ENCODE results near the gene LAMA3. TPM values are rescaled to one million over a fixed set of nuclear protein-coding genes. Genes with fewer than 3 reads are reported as not detected.

Gene LAMA3
- total and polyA plus RNA-seq, 9 donors, result 2.9 to 44.9 (median 14.8) TPM

DNA sequence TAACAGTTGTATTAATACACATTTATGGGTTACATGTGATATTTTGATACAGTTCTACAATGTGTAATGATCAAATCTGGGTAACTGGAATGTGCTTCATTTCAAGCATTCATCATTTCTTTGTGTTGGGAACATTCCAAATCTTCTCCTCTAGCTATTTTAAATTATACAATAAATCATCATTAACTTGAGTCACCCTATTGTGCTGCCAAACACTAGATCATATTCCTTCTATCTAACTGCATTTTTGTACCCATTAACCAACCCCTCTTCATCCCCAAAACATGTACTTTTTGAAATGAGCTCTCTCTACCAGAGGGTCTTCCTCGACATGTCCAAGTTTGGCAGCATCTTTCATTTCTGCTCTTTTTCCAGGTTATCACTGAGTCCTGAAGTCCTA is 244.2 kb downstream of the LAMA3 start:
- intact Hi-C loops (cut with DNase I), result no loop called here
- no peak for DNase-seq

DNA sequence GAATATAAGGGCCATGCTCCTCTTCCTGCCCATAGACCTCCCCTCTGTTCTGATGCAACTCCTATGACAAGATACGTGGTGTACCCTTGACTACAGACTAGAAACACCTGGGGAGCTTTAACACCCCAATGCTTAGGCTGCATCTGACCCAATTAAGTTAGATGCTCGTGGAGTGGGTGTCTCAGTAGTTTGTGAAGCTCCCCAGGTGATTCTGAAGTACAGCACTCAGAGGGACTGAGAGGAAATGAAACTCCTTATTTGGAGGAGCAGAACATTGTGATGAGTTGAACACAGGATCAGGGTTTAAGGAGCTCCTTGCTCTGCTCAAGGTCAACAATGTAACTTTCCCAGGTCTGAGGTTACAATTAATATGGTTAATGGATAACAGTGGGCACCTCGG is 245.0 kb downstream of the LAMA3 start:
- Histone ChIP-seq H3K4me3 (no peak overlapping the region), H3K36me3 (no peaks in the 10 kb centered on the region), H3K27me3 (no peaks in the 10 kb centered on the region), H3K9me3 (no peaks in the 10 kb centered on the region), H3K27ac (no peak overlapping the region), H3K4me1 (ENCODE audit: insufficient read depth) (no peaks in the 10 kb centered on the region)
- DNase-seq, result no peak
- TF ChIP-seq EP300 (IDR thresholded peaks at IDR 0.05), result no peak
- TF ChIP-seq POLR2A (IDR thresholded peaks at IDR 0.05), result no peak
- TF ChIP-seq, protein P1, sequence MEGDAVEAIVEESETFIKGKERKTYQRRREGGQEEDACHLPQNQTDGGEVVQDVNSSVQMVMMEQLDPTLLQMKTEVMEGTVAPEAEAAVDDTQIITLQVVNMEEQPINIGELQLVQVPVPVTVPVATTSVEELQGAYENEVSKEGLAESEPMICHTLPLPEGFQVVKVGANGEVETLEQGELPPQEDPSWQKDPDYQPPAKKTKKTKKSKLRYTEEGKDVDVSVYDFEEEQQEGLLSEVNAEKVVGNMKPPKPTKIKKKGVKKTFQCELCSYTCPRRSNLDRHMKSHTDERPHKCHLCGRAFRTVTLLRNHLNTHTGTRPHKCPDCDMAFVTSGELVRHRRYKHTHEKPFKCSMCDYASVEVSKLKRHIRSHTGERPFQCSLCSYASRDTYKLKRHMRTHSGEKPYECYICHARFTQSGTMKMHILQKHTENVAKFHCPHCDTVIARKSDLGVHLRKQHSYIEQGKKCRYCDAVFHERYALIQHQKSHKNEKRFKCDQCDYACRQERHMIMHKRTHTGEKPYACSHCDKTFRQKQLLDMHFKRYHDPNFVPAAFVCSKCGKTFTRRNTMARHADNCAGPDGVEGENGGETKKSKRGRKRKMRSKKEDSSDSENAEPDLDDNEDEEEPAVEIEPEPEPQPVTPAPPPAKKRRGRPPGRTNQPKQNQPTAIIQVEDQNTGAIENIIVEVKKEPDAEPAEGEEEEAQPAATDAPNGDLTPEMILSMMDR (IDR thresholded peaks at IDR 0.05), result no peak
- intact Hi-C loops (cut with DNase I), result no loop called here
- WGBS, 3 donors, result 87 to 89% (median 89%) methylated on average over 3 of the region's 3 CpGs

More for the DNA sequence above, 244.2 kb downstream of the LAMA3 start:
- no peaks in the 10 kb centered on the region for H3K36me3 ChIP-seq
- 89 to 100% (median 96%) methylated on average over 1 of the region's 1 CpG for WGBS, 3 donors
- H3K9me3 ChIP-seq, result no peaks in the 10 kb centered on the region
- H3K4me3 ChIP-seq, result no peak overlapping the region
- no peak for TF ChIP-seq POLR2A (IDR thresholded peaks at IDR 0.05)
- no peak for TF ChIP-seq EP300 (IDR thresholded peaks at IDR 0.05)
- TF ChIP-seq, protein P1 (IDR thresholded peaks at IDR 0.05), result no peak
- no peak overlapping the region for H3K27ac ChIP-seq
- H3K4me1 ChIP-seq (ENCODE audit: insufficient read depth), result no peaks in the 10 kb centered on the region
- H3K27me3 ChIP-seq, result no peaks in the 10 kb centered on the region

DNA sequence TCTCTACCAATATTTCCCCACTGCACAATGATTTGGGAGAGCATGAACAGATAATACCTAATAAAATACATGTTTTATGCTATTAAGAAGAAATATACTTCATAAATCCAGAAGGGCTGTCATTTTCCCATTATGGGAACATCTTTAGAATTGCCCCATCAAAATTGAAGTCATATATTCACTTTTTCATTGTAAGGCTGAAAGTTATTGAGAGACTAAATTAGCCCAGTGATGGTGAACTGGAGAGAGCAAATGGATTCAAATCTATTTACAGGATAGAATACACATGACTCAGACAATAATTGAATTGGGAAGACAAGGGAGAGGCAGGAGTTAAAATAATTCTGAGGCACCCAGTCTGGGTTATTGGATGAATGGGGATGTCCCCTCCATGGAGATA is 245.6 kb downstream of the LAMA3 start:
- intact Hi-C loops (cut with DNase I), result no loop called here
- H3K4me1 ChIP-seq (ENCODE audit: insufficient read depth), result no peaks in the 10 kb centered on the region
- DNase-seq, result no peak
- H3K27ac ChIP-seq, result no peak overlapping the region
- no peak overlapping the region for H3K4me3 ChIP-seq
- no peaks in the 10 kb centered on the region for H3K27me3 ChIP-seq
- no peaks in the 10 kb centered on the region for H3K36me3 ChIP-seq
- no peak for TF ChIP-seq EP300 (IDR thresholded peaks at IDR 0.05)
- TF ChIP-seq POLR2A (IDR thresholded peaks at IDR 0.05), result no peak
- TF ChIP-seq, protein P1 (IDR thresholded peaks at IDR 0.05), result no peak
- H3K9me3 ChIP-seq, result no peaks in the 10 kb centered on the region

DNA sequence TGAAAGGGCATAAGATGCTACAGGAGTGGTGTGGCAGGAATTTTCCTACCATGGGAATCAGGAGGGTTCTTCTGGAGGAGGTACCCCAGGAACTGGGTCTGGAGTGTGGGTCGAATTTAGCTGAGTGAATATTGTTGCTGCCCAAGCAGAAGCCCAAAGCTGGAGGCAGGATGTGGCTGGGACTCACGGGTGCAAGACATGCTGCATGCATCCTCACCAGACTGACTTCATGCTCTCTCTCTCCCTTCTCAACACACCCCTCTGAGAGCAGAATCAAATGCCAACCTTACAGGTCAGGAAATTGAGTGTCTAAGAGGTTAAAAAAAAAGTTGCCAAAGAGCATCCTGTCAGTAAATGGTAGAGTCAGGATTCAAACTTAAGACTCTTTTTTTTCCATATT is 246.6 kb downstream of the LAMA3 start:
- DNase-seq, result no peak
- Histone ChIP-seq H3K4me3 (no peak overlapping the region), H3K36me3 (no peaks in the 10 kb centered on the region), H3K27me3 (no peaks in the 10 kb centered on the region), H3K4me1 (ENCODE audit: insufficient read depth) (no peaks in the 10 kb centered on the region), H3K27ac (no peak overlapping the region), H3K9me3 (no peaks in the 10 kb centered on the region)
- no peak for TF ChIP-seq POLR2A (IDR thresholded peaks at IDR 0.05)
- TF ChIP-seq EP300 (IDR thresholded peaks at IDR 0.05), result no peak
- TF ChIP-seq, protein P1 (IDR thresholded peaks at IDR 0.05), result no peak
- intact Hi-C loops (cut with DNase I), result no loop called here
- 80 to 88% (median 88%) methylated on average over 2 of the region's 2 CpGs for WGBS, 3 donors
